Measurements from ENCODE around the gene KIAA0319L. TPM values are rescaled to one million over a fixed set of nuclear protein-coding genes. Genes with fewer than 3 reads are reported as not detected.
A peak's percentile ranks its signal among the peaks of the same experiment; 100 is the strongest.

Gene KIAA0319L
- total and polyA plus RNA-seq, 2 donors (not counting 3 experiments of a cell fraction or from before 2014, with no cell fraction given): 31.4 to 43.4 TPM

DNA sequence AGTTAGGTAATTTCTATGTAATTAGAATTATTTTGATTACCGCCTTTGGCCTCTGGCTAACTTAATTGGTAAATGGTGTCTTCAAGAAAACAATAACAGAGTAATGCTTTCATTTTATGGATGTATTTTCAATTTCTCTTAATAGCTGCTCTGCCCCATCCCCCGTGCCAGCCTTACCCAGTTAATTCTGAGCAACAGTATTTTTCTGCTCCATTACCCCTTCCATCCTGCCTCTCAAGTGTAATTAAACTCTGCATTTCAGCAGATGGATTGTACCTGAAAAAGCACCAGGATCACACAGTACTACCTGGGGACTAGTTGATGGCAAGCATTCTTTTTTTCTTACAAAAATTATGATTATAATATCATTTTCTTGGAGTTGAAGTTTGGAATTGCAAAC is 104.2 kb downstream of the KIAA0319L start:
- Histone ChIP-seq H3K9me3 (replicated peaks; ENCODE audit: control insufficient read depth, insufficient read depth, low read length) (no peaks in the 10 kb centered on the region), H3K27me3 (ENCODE audit: control insufficient read depth in 2 of 2, insufficient read depth in 2 of 2, low read length in 2 of 2) (no peaks in the 10 kb centered on the region), H3K4me3 (replicated peaks in 1 of 3; ENCODE audit: insufficient read depth in 1 of 3, low read depth in 1 of 3, low read length in 3 of 3) (no peak overlapping the region), H3K27ac (ENCODE audit: insufficient read depth, low read depth, low read length) (no peak overlapping the region), H3K4me1 (ENCODE audit: control insufficient read depth, extremely low read depth, insufficient read depth, low read length) (peaks cover 19% of the 10 kb centered on the region), H3K4me2 (ENCODE audit: insufficient read depth, low read length) (no peak overlapping the region), H3K79me2 (ENCODE audit: control insufficient read depth, insufficient read depth, low read length) (no peaks in the 10 kb centered on the region), H3K36me3 (ENCODE audit: control insufficient read depth in 2 of 2, extremely low read depth in 1 of 2, insufficient read depth in 2 of 2, low read length in 2 of 2) (peaks cover 3 to 8% of the 10 kb centered on the region in 2 experiments), H3K9ac (replicated peaks; ENCODE audit: extremely low read depth, insufficient read depth, low read length) (no peak overlapping the region), H2AFZ (ENCODE audit: low read depth, low read length) (no peak overlapping the region), H4K20me1 (replicated peaks; ENCODE audit: control insufficient read depth, extremely low read depth, insufficient read depth, low read length) (no peaks in the 10 kb centered on the region), H3K9me1 (replicated peaks; ENCODE audit: control insufficient read depth, extremely low read depth, insufficient read depth, low read length) (no peaks in the 10 kb centered on the region)
- dilution Hi-C loops (cut with MboI; ENCODE audit: extremely low pct_ligation_motif_present, low sequenced_read_pairs): no loop called here
- CTCF ChIA-PET: interaction anchor here (0.9 to 10.0 kb wide), 12 partner anchors 13 to 323 kb away, joined by 3 to 363 read pairs (median 30); partner anchors contain the start of genes CLSPN, KIAA0319L and NCDN
- TF ChIP-seq, protein P1, sequence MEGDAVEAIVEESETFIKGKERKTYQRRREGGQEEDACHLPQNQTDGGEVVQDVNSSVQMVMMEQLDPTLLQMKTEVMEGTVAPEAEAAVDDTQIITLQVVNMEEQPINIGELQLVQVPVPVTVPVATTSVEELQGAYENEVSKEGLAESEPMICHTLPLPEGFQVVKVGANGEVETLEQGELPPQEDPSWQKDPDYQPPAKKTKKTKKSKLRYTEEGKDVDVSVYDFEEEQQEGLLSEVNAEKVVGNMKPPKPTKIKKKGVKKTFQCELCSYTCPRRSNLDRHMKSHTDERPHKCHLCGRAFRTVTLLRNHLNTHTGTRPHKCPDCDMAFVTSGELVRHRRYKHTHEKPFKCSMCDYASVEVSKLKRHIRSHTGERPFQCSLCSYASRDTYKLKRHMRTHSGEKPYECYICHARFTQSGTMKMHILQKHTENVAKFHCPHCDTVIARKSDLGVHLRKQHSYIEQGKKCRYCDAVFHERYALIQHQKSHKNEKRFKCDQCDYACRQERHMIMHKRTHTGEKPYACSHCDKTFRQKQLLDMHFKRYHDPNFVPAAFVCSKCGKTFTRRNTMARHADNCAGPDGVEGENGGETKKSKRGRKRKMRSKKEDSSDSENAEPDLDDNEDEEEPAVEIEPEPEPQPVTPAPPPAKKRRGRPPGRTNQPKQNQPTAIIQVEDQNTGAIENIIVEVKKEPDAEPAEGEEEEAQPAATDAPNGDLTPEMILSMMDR (IDR thresholded peaks at IDR 0.05; ENCODE audit: extremely low read depth in 1 of 2, insufficient read depth in 1 of 2, low read depth in 1 of 2, low read length in 2 of 2): no peak
- TF ChIP-seq, protein P2, sequence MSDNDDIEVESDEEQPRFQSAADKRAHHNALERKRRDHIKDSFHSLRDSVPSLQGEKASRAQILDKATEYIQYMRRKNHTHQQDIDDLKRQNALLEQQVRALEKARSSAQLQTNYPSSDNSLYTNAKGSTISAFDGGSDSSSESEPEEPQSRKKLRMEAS (IDR thresholded peaks at IDR 0.05; ENCODE audit: insufficient read depth, insufficient read length): no peak
- TF ChIP-seq MYC (IDR thresholded peaks at IDR 0.05; ENCODE audit: low read depth, low read length): no peak
- POLR2A ChIA-PET: interaction anchor here (3.6 kb wide), 1 partner anchor 104 kb away, joined by 15 read pairs; the partner anchor contains the start of genes KIAA0319L and NCDN
- DNase-seq (ENCODE audit: low read depth, low spot score) (no peak), FAIRE-seq (no peak)
- intact Hi-C loops (cut with micrococcal nuclease): no loop called here
- BruUV-seq (replicated peaks): no TSS peak

DNA sequence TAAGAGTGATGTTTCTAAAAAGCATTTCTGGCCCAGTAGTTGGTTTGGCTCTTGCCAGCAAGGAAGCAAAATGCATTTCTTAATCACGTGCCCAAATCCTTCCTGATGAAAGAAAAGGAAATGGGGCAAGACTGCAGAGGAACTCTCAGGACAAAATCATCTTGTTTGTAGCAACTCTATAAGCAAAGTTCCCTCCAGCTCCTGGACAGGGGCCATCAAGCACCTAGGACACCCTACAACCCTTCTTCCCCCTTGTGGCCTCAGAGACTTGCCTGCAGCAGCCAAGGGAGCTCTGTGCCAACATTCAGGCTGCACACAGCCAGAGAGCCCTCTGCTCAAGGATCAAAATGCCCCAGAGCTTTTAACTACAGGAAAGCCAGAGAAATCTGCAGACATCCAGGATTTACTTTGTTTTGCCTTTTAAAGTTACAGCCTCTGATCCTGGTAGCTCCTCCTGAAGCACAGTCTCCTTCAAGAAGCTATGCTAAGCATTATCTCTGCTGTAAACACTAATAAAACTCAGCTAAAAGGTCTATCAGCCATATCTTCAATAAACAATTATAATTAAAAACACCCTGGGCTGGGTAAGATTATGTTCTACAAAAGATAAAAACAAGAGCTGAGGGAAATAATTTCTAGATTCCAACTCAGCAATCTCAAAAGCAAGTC is 105.0 kb downstream of the KIAA0319L start:
- Histone ChIP-seq H3K9me1 (replicated peaks; ENCODE audit: control insufficient read depth, extremely low read depth, insufficient read depth, low read length) (no peaks in the 10 kb centered on the region), H4K20me1 (replicated peaks; ENCODE audit: control insufficient read depth, extremely low read depth, insufficient read depth, low read length) (peaks cover under 1% of the 10 kb centered on the region), H3K4me1 (ENCODE audit: control insufficient read depth, extremely low read depth, insufficient read depth, low read length) (peaks cover 19% of the 10 kb centered on the region), H3K27ac (ENCODE audit: insufficient read depth, low read depth, low read length) (no peak overlapping the region), H3K4me2 (ENCODE audit: insufficient read depth, low read length) (no peak overlapping the region), H3K9me3 (replicated peaks; ENCODE audit: control insufficient read depth, insufficient read depth, low read length) (no peaks in the 10 kb centered on the region), H3K36me3 (ENCODE audit: control insufficient read depth in 2 of 2, extremely low read depth in 1 of 2, insufficient read depth in 2 of 2, low read length in 2 of 2) (peaks cover 3 to 8% of the 10 kb centered on the region in 2 experiments), H3K9ac (replicated peaks; ENCODE audit: extremely low read depth, insufficient read depth, low read length) (no peak overlapping the region), H3K27me3 (ENCODE audit: control insufficient read depth in 2 of 2, insufficient read depth in 2 of 2, low read length in 2 of 2) (no peaks in the 10 kb centered on the region), H2AFZ (ENCODE audit: low read depth, low read length) (no peak overlapping the region), H3K79me2 (ENCODE audit: control insufficient read depth, insufficient read depth, low read length) (no peaks in the 10 kb centered on the region), H3K4me3 (replicated peaks in 1 of 3; ENCODE audit: insufficient read depth in 1 of 3, low read depth in 1 of 3, low read length in 3 of 3) (no peak overlapping the region)
- ChIA-PET CTCF (interaction anchor here (0.9 to 10.0 kb wide), 28 partner anchors 12 to 555 kb away, joined by 3 to 363 read pairs (median 6); partner anchors contain the start of genes CLSPN, KIAA0319L and NCDN), POLR2A (interaction anchor here (3.6 kb wide), 1 partner anchor 105 kb away, joined by 15 read pairs; the partner anchor contains the start of genes KIAA0319L and NCDN)
- peak; percentile 85 for DNase-seq (ENCODE audit: low read depth, low spot score)
- FAIRE-seq: peak; percentile 92
- TF ChIP-seq, protein P1 (IDR thresholded peaks at IDR 0.05; ENCODE audit: extremely low read depth in 1 of 2, insufficient read depth in 1 of 2, low read depth in 1 of 2, low read length in 2 of 2): peak in 1 of 2 donors; percentile 35
- no peak for TF ChIP-seq FOS (IDR thresholded peaks at IDR 0.05; ENCODE audit: borderline replicate concordance, insufficient read depth, low read length)
- TF ChIP-seq GATA2 (IDR thresholded peaks at IDR 0.05; ENCODE audit: insufficient read depth, insufficient read length, low read depth, low read length): no peak
- no peak for TF ChIP-seq EZH2 (IDR thresholded peaks at IDR 0.05; ENCODE audit: borderline replicate concordance, low read depth, low read length, severe bottlenecking)
- no peak for TF ChIP-seq POLR2A (IDR thresholded peaks at IDR 0.05; ENCODE audit: low read depth, low read length)
- TF ChIP-seq, protein P2 (IDR thresholded peaks at IDR 0.05; ENCODE audit: insufficient read depth, insufficient read length): peak; percentile 38
- dilution Hi-C loops (cut with MboI; ENCODE audit: extremely low pct_ligation_motif_present, low sequenced_read_pairs): no loop called here
- BruUV-seq (replicated peaks): no TSS peak
- intact Hi-C loops (cut with micrococcal nuclease): loop anchor here (1.0 kb wide), 1 partner anchor 263 kb away; no protein-coding TSS in a partner anchor
